ENCODE measurements around the gene KCTD16.

Gene KCTD16

DNA sequence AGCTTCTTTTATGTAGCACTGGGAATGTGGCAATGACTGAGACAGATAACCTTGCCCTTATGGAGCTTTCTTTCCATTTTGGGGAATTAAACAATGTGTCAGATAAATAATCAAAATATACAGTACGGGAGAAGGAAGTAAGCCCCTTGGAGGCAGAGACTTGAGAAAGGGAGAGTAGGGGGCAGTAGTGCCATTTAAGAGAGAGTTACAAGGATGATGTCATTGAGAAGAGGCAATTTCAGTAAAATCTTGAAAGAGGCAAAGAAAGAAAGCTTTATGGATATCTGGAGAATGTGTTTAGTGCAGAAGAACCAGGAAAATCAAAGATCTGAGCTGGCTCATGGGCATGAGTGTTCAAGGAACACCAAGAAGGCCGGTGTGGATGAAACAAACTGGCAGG lies 77.3 kb downstream of the KCTD16 start:
- no peak for ATAC-seq
- no peak for TF ChIP-seq PPARA (CRISPR knock-in tag; IDR thresholded peaks at IDR 0.05; ENCODE audit: borderline replicate concordance)
- TF ChIP-seq RARB (CRISPR knock-in tag; IDR thresholded peaks at IDR 0.05): no peak
- TF ChIP-seq, protein P1, sequence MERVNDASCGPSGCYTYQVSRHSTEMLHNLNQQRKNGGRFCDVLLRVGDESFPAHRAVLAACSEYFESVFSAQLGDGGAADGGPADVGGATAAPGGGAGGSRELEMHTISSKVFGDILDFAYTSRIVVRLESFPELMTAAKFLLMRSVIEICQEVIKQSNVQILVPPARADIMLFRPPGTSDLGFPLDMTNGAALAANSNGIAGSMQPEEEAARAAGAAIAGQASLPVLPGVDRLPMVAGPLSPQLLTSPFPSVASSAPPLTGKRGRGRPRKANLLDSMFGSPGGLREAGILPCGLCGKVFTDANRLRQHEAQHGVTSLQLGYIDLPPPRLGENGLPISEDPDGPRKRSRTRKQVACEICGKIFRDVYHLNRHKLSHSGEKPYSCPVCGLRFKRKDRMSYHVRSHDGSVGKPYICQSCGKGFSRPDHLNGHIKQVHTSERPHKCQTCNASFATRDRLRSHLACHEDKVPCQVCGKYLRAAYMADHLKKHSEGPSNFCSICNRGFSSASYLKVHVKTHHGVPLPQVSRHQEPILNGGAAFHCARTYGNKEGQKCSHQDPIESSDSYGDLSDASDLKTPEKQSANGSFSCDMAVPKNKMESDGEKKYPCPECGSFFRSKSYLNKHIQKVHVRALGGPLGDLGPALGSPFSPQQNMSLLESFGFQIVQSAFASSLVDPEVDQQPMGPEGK (CRISPR knock-in tag; IDR thresholded peaks at IDR 0.05; ENCODE audit: borderline replicate concordance): no peak
- no peak for TF ChIP-seq ZC3H10 (CRISPR knock-in tag; IDR thresholded peaks at IDR 0.05)
- TF ChIP-seq ZFP3 (CRISPR knock-in tag; IDR thresholded peaks at IDR 0.05): no peak
- TF ChIP-seq ESRRG (CRISPR knock-in tag; IDR thresholded peaks at IDR 0.05): no peak
- TF ChIP-seq ZNF70 (CRISPR knock-in tag; IDR thresholded peaks at IDR 0.05): no peak
- no peak for TF ChIP-seq ZNF565 (CRISPR knock-in tag; conservative IDR thresholded peaks at IDR 0.05; ENCODE audit: low read depth)
- TF ChIP-seq TOX (CRISPR knock-in tag; IDR thresholded peaks at IDR 0.05; ENCODE audit: borderline replicate concordance): no peak
- TF ChIP-seq, protein P2, sequence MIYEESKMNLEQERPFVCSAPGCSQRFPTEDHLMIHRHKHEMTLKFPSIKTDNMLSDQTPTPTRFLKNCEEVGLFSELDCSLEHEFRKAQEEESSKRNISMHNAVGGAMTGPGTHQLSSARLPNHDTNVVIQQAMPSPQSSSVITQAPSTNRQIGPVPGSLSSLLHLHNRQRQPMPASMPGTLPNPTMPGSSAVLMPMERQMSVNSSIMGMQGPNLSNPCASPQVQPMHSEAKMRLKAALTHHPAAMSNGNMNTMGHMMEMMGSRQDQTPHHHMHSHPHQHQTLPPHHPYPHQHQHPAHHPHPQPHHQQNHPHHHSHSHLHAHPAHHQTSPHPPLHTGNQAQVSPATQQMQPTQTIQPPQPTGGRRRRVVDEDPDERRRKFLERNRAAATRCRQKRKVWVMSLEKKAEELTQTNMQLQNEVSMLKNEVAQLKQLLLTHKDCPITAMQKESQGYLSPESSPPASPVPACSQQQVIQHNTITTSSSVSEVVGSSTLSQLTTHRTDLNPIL (CRISPR knock-in tag; IDR thresholded peaks at IDR 0.05; ENCODE audit: low read depth): no peak
- no peak for TF ChIP-seq CSDC2 (CRISPR knock-in tag; IDR thresholded peaks at IDR 0.05)
- TF ChIP-seq, protein P3, sequence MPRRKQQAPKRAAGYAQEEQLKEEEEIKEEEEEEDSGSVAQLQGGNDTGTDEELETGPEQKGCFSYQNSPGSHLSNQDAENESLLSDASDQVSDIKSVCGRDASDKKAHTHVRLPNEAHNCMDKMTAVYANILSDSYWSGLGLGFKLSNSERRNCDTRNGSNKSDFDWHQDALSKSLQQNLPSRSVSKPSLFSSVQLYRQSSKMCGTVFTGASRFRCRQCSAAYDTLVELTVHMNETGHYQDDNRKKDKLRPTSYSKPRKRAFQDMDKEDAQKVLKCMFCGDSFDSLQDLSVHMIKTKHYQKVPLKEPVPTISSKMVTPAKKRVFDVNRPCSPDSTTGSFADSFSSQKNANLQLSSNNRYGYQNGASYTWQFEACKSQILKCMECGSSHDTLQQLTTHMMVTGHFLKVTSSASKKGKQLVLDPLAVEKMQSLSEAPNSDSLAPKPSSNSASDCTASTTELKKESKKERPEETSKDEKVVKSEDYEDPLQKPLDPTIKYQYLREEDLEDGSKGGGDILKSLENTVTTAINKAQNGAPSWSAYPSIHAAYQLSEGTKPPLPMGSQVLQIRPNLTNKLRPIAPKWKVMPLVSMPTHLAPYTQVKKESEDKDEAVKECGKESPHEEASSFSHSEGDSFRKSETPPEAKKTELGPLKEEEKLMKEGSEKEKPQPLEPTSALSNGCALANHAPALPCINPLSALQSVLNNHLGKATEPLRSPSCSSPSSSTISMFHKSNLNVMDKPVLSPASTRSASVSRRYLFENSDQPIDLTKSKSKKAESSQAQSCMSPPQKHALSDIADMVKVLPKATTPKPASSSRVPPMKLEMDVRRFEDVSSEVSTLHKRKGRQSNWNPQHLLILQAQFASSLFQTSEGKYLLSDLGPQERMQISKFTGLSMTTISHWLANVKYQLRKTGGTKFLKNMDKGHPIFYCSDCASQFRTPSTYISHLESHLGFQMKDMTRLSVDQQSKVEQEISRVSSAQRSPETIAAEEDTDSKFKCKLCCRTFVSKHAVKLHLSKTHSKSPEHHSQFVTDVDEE (CRISPR knock-in tag; IDR thresholded peaks at IDR 0.05): no peak
- TF ChIP-seq, protein P4, sequence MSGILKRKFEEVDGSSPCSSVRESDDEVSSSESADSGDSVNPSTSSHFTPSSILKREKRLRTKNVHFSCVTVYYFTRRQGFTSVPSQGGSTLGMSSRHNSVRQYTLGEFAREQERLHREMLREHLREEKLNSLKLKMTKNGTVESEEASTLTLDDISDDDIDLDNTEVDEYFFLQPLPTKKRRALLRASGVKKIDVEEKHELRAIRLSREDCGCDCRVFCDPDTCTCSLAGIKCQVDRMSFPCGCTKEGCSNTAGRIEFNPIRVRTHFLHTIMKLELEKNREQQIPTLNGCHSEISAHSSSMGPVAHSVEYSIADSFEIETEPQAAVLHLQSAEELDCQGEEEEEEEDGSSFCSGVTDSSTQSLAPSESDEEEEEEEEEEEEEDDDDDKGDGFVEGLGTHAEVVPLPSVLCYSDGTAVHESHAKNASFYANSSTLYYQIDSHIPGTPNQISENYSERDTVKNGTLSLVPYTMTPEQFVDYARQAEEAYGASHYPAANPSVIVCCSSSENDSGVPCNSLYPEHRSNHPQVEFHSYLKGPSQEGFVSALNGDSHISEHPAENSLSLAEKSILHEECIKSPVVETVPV (CRISPR knock-in tag; IDR thresholded peaks at IDR 0.05): no peak
- TF ChIP-seq TCF4 (CRISPR knock-in tag; IDR thresholded peaks at IDR 0.05; ENCODE audit: borderline replicate concordance): no peak
- no peak for TF ChIP-seq ARNTL (CRISPR knock-in tag; IDR thresholded peaks at IDR 0.05; ENCODE audit: borderline replicate concordance, low read depth)
- TF ChIP-seq ZFP30 (CRISPR knock-in tag; IDR thresholded peaks at IDR 0.05): no peak
- TF ChIP-seq OSR1 (CRISPR knock-in tag; IDR thresholded peaks at IDR 0.05): no peak
- no peak for TF ChIP-seq BACH2 (CRISPR knock-in tag; IDR thresholded peaks at IDR 0.05; ENCODE audit: borderline replicate concordance)
- TF ChIP-seq ZNF8 (CRISPR knock-in tag; IDR thresholded peaks at IDR 0.05): no peak
- TF ChIP-seq, protein P5, sequence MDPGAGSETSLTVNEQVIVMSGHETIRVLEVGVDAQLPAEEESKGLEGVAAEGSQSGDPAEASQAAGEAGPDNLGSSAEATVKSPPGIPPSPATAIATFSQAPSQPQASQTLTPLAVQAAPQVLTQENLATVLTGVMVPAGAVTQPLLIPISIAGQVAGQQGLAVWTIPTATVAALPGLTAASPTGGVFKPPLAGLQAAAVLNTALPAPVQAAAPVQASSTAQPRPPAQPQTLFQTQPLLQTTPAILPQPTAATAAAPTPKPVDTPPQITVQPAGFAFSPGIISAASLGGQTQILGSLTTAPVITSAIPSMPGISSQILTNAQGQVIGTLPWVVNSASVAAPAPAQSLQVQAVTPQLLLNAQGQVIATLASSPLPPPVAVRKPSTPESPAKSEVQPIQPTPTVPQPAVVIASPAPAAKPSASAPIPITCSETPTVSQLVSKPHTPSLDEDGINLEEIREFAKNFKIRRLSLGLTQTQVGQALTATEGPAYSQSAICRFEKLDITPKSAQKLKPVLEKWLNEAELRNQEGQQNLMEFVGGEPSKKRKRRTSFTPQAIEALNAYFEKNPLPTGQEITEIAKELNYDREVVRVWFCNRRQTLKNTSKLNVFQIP (CRISPR knock-in tag; IDR thresholded peaks at IDR 0.05; ENCODE audit: borderline replicate concordance, low read depth): no peak

DNA sequence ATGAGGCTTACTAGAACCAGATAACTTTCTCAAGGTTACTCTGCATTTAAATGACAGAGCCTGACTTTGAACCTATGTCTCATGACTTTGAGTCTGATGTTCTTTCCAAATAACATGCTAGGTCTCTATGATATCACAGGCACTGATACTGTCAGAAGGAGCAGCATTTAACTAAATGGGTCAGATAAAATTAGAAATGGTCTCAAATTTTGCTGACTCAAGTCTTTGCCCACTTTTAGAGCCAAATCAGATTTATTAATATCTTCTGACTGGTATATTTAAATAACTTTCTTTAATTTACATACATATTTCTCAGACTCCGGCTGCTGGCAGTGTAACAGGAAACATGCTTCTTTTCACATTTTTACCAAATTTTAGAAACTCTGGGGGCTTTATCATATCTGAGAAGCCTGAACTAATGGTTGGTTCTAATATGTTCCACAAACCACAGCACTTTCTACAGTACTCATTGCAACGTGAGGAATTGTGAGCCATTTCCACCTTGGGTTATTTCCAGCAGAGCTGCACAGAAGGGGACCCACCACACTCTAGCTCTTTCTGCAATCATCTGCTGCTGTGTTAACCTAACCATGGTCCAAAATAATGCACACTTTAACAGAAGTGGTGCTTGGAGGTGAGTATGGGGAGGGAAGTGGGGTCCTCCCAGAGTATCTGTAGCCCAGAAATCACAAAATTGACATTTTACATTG lies 79.2 kb downstream of the KCTD16 start:
- ATAC-seq: no peak
- TF ChIP-seq, protein P5 (CRISPR knock-in tag; IDR thresholded peaks at IDR 0.05; ENCODE audit: borderline replicate concordance, low read depth): no peak
